ENCODE measurements around the gene NEK9.

NEK9 gene

DNA sequence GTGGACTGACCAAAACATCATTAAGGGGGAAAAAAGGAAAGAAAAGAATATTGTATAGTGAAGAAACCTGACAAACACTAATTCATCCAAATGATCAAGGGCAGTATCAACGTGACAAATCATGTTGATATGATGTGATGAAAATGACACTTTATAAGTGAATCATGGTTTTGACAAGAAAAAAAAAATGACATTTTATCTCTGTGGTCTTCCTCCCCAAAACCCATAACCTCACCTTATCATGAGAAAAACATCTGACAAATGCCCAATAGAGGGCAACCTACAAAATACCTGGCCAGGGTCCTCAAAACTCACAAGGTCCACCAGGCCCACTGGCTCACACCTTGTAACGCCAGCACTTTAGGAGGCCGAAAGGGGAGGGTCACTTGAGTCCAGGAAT, 35.8 kb upstream of the NEK9 start:
- Histone ChIP-seq H3K36me3 (ENCODE audit: control insufficient read depth, insufficient read depth, low read length) (no peaks in the 10 kb centered on the region; the same call in 1 of the 2 replicates), H3K4me3 (replicated peaks; ENCODE audit: low read depth, low read length) (no peak overlapping the region), H3K27me3 (replicated peaks; ENCODE audit: control insufficient read depth, insufficient read depth, low read length) (no peaks in the 10 kb centered on the region)
- no peak for DNase-seq (ENCODE audit: extremely low read depth, insufficient read length)
- TF ChIP-seq, protein P1, sequence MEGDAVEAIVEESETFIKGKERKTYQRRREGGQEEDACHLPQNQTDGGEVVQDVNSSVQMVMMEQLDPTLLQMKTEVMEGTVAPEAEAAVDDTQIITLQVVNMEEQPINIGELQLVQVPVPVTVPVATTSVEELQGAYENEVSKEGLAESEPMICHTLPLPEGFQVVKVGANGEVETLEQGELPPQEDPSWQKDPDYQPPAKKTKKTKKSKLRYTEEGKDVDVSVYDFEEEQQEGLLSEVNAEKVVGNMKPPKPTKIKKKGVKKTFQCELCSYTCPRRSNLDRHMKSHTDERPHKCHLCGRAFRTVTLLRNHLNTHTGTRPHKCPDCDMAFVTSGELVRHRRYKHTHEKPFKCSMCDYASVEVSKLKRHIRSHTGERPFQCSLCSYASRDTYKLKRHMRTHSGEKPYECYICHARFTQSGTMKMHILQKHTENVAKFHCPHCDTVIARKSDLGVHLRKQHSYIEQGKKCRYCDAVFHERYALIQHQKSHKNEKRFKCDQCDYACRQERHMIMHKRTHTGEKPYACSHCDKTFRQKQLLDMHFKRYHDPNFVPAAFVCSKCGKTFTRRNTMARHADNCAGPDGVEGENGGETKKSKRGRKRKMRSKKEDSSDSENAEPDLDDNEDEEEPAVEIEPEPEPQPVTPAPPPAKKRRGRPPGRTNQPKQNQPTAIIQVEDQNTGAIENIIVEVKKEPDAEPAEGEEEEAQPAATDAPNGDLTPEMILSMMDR (IDR thresholded peaks at IDR 0.05; ENCODE audit: insufficient read depth, low read length, poor library complexity, severe bottlenecking): no peak

DNA sequence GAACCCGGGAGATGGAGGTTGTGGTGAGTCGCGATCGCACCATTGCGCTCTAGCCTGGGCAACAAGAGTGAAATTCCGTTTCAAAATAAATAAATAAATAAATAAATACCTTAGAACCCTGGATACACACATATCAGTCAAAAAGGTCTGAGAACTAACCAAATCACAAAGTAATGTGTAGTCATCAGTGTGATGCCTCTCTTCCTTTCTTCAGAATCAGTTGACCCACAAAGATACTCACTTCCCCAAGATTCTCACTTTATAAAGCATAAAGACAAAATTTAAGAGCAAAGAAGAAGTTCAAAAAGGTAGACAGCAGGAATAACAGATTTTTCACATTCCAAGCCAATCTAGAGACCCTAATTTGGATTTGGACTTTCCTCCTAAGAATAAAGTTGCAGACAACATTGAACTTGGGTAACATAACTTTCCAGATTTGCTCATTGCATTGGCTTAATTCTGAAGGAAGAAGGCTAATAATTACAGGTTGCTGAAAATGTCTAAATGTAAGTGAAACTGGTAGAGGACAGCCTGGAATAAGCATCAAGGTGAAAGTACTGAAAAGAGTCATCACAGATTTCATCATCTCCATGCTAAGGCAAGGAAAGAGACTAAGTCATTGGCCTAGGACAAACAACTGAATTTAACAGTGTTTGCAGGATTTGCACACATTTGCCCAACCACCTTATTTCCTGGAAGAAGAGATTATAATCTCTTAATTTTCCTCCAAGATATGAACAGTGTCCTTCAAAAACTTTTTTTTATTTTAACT, 32.2 kb upstream of the NEK9 start:
- Histone ChIP-seq H3K27me3 (replicated peaks; ENCODE audit: control insufficient read depth, insufficient read depth, low read length) (no peaks in the 10 kb centered on the region), H3K4me3 (replicated peaks; ENCODE audit: low read depth, low read length) (no peak overlapping the region), H3K36me3 (ENCODE audit: control insufficient read depth, insufficient read depth, low read length) (no peaks in the 10 kb centered on the region; the same call in 1 of the 2 replicates)
- peak; percentile 13 for DNase-seq (ENCODE audit: extremely low read depth, insufficient read length)
- TF ChIP-seq, protein P1 (IDR thresholded peaks at IDR 0.05; ENCODE audit: insufficient read depth, low read length, poor library complexity, severe bottlenecking): no peak

DNA sequence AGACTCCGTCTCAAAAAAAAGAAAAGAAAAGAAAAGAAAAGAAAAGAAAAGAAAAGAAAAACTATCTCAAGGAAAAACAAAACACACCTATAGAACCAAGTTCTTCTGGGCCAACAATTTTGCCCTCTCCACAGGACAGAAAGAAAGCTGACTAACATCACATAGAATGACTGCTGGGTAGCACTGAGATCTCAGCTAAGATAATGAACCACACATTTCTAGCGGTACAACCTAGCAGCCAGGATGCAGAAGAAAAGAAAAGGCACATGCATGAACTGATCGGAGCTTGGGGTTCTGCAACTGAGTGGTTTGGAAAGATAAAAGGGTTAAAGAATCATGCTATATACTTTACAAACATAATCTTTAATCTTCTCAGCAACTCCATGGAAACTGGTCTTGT, 30.1 kb upstream of the NEK9 start:
- Histone ChIP-seq H3K4me3 (replicated peaks; ENCODE audit: low read depth, low read length) (no peak overlapping the region), H3K36me3 (ENCODE audit: control insufficient read depth, insufficient read depth, low read length) (no peaks in the 10 kb centered on the region; the same call in 1 of the 2 replicates), H3K27me3 (replicated peaks; ENCODE audit: control insufficient read depth, insufficient read depth, low read length) (no peaks in the 10 kb centered on the region)
- TF ChIP-seq, protein P1 (IDR thresholded peaks at IDR 0.05; ENCODE audit: insufficient read depth, low read length, poor library complexity, severe bottlenecking): no peak
- no peak for DNase-seq (ENCODE audit: extremely low read depth, insufficient read length)

DNA sequence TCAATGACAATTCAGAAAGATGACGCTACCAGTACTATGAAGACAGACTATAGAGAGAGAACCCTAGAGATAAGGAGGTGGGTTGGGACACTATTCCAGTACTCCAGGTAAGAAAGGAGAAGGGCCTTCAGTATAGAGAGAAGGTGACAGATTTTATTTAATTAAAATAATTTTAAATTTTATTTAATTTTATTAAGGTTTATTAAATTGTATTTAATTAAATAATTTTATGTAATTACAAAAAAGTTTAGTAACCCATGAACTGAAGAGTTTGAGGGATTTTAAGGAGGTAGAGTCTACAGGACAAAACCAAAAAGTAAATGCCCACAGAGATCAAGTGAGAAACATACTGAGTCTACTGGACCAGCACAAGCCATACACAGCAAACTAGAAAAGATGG, 29.3 kb upstream of the NEK9 start:
- Histone ChIP-seq H3K36me3 (ENCODE audit: control insufficient read depth, insufficient read depth, low read length) (no peaks in the 10 kb centered on the region; the same call in 1 of the 2 replicates), H3K4me3 (replicated peaks; ENCODE audit: low read depth, low read length) (no peak overlapping the region), H3K27me3 (replicated peaks; ENCODE audit: control insufficient read depth, insufficient read depth, low read length) (no peaks in the 10 kb centered on the region)
- TF ChIP-seq, protein P1 (IDR thresholded peaks at IDR 0.05; ENCODE audit: insufficient read depth, low read length, poor library complexity, severe bottlenecking): no peak
- DNase-seq (ENCODE audit: extremely low read depth, insufficient read length): no peak

DNA sequence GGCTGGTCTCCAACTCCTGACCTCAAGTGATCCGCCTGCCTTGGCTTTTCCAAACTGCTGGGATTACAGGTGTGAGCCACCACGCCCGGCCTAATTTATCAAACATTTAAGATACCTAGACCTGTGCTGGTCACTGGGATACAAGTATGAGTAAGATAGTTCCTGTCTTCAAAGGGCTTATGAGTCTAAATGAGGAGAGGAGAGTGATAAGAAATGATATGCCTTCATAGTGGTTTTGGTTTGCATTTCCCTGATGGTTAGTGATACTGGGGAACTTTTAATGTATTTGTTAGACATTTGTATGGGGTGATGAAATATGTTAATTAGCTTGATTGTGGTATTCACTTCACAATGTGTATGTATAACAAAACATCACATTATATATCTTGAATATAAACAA, 28.3 kb upstream of the NEK9 start:
- H3K4me3 ChIP-seq (replicated peaks; ENCODE audit: low read depth, low read length): no peak overlapping the region
- TF ChIP-seq, protein P1 (IDR thresholded peaks at IDR 0.05; ENCODE audit: insufficient read depth, low read length, poor library complexity, severe bottlenecking): no peak
- no peaks in the 10 kb centered on the region for H3K27me3 ChIP-seq (replicated peaks; ENCODE audit: control insufficient read depth, insufficient read depth, low read length)
- DNase-seq (ENCODE audit: extremely low read depth, insufficient read length): no peak
- H3K36me3 ChIP-seq (ENCODE audit: control insufficient read depth, insufficient read depth, low read length): peaks cover under 1% of the 10 kb centered on the region
